Measurements from ENCODE around the gene MSS51.

DNA sequence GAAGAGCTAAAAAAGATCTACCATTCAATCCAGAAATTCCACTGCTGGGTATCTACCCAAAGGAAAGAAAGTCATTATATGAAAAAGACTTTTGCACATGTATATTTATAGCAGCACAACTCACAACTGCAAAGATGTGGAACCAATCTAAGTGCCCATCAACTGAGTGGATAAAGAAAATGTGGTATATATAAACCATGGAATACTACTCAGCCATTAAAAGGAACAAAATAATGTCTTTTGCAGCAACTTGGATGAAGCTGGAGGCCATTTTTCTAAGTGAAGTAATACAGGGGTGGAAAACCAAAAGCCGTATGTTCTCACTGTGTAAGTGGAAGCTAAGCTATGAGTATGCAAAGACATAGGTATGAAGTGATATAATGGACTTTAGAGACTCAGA is 22.5 kb downstream of the MSS51 start:
- no peak for TF ChIP-seq POLR2AphosphoS5 (IDR thresholded peaks at IDR 0.05; ENCODE audit: low read depth, low read length)
- no peak for TF ChIP-seq POLR2A (IDR thresholded peaks at IDR 0.05; ENCODE audit: low read depth, low read length)
- no peak for TF ChIP-seq TAF1 (IDR thresholded peaks at IDR 0.05; ENCODE audit: borderline replicate concordance, low read depth, low read length)

Measured in GM12892 (cell line).